Gastroesophageal sphincter (tissue), 4 donors: ENCODE results near the gene PFN2. TPM values are rescaled to one million over a fixed set of nuclear protein-coding genes. Genes with fewer than 3 reads are reported as not detected.
"Not testable (repeated sequence)": the region's sequence is repeated elsewhere in the genome, so short reads cannot be mapped to it uniquely, and the experiment has no call there.

Experiments
- ATAC-seq: fragments of 150-250 bp; one replicate; pipeline ENCODE4 v1.9.1; 2016; ENCODE audit warnings: mild to moderate bottlenecking, moderate library complexity
- H3K27ac ChIP-seq, 4 donors: fragments of 200-600 bp; sonication (generic) in 3 of 4; 1 replicate in 3 of 4; 2 replicates in 1 of 4; pipeline ENCODE4 v1.5.1; 2016 to 2019
- H3K27me3 ChIP-seq: fragments of 200-600 bp; sonication (generic); one replicate; pipeline ENCODE4 v1.5.1; 2019
- H3K36me3 ChIP-seq, 2 donors: fragments of 200-600 bp; sonication (generic); one replicate each; pipeline ENCODE4 v1.5.1; 2019; ENCODE audit warnings: control low read depth in 1 of 2
- H3K4me1 ChIP-seq, 3 donors: fragments of 200-600 bp; sonication (generic); 1 replicate in 2 of 3; 2 replicates in 1 of 3; pipeline ENCODE4 v1.5.1; 2016 to 2019; ENCODE audit warnings: control low read depth in 2 of 3
- H3K4me3 ChIP-seq, 2 donors: fragments of 200-600 bp; sonication (generic); one replicate each; pipeline ENCODE4 v1.5.1; 2019; ENCODE audit warnings: mild to moderate bottlenecking in 1 of 2, moderate library complexity in 1 of 2
- H3K9me3 ChIP-seq, 3 donors: fragments of 200-600 bp; sonication (generic); one replicate each; pipeline ENCODE4 v1.5.1; 2017 to 2019; ENCODE audit warnings: control low read depth in 2 of 3
- CTCF ChIP-seq, 4 experiments: fragments of 200-600 bp in 2 of 4; fragments of 450-650 bp in 2 of 4; sonication (generic) in 1 of 4; IDR thresholded peaks; one replicate each; pipeline ENCODE4 v1.5.1; 2017 to 2019; ENCODE audit warnings: antibody characterized with exemption in 4 of 4, mild to moderate bottlenecking in 2 of 4, moderate library complexity in 2 of 4
- EP300 ChIP-seq: sonication (generic); formaldehyde crosslinking; IDR thresholded peaks from one replicate; pipeline ENCODE4 v1.6.1; 2017; ENCODE audit warnings: antibody characterized with exemption, mild to moderate bottlenecking
- POLR2A ChIP-seq, 2 donors: fragments of 450-650 bp; IDR thresholded peaks; one replicate each; pipeline ENCODE4 v1.6.1; 2017; ENCODE audit warnings: antibody characterized with exemption in 2 of 2, mild to moderate bottlenecking in 2 of 2, moderate library complexity in 1 of 2
- POLR2AphosphoS5 ChIP-seq: sonication (generic); formaldehyde crosslinking; IDR thresholded peaks from one replicate; pipeline ENCODE4 v1.6.1; 2017; ENCODE audit warnings: antibody characterized with exemption
- WGBS, 2 donors: methylation state at CpG; one replicate each; pipeline ENCODE4 v1.1.5; 2018; ENCODE audit warnings: low coverage in 1 of 2; 5-methylcytosine and 5-hydroxymethylcytosine counted together
- total RNA-seq, 4 donors: library from RNA; depleted of rRNA; stranded (reverse); fragments of >200 nt; gene quantifications; one replicate each; pipeline ENCODE4 v1.1.0, GENCODE V29; 2016

The PFN2 gene
- total RNA-seq, 4 donors from 2014 or later = 43.5 to 80.6 (median 54.6) TPM

GRCh38 chr3:149941186-149941585, 29.5 kb downstream of the PFN2 start:
- Histone ChIP-seq H3K4me3 (no peak overlapping the region), H3K27me3 (no peaks in the 10 kb centered on the region), H3K36me3 (no peaks in the 10 kb centered on the region), H3K4me1 (peaks cover 0 to 12% (median 2%) of the 10 kb centered on the region in 3 donors), H3K27ac (no peak overlapping the region), H3K9me3 (peaks cover 0 to 3% (median 0%) of the 10 kb centered on the region in 3 donors)
- no peak for ATAC-seq
- WGBS, 2 donors = 100% methylated on average over 2 of the region's 2 CpGs
- TF ChIP-seq POLR2AphosphoS5 = no peak
- TF ChIP-seq EP300 = no peak
- TF ChIP-seq CTCF (IDR thresholded peaks at IDR 0.05) = no peak
- TF ChIP-seq POLR2A (IDR thresholded peaks at IDR 0.05) = no peak

- 82 to 89% methylated on average over 3 of the region's 3 CpGs for WGBS, 2 donors
- ATAC-seq, H3K36me3 ChIP-seq, H3K9me3 ChIP-seq, H3K27me3 ChIP-seq, H3K27ac ChIP-seq, H3K4me3 ChIP-seq: not testable (repeated sequence)
- peaks cover 0 to 27% (median 6%) of the 10 kb centered on the region in 3 donors for H3K4me1 ChIP-seq
These were observed 32.2 kb downstream of the PFN2 start for GRCh38 chr3:149938392-149939055.

- H3K36me3 ChIP-seq = peaks cover 0 to 7% of the 10 kb centered on the region in 2 donors
- H3K27me3 ChIP-seq = no peaks in the 10 kb centered on the region
- peaks cover 0 to 27% (median 6%) of the 10 kb centered on the region in 3 donors for H3K4me1 ChIP-seq
- no peak overlapping the region for H3K4me3 ChIP-seq
- 17% methylated on average over 4 of the region's 7 CpGs; no CpG with 5 or more reads in 1 of the 2 donors for WGBS, 2 donors
- H3K9me3 ChIP-seq = no peaks in the 10 kb centered on the region
- peak; percentile 26 to 75 (median 45) for TF ChIP-seq CTCF (IDR thresholded peaks at IDR 0.05)
- TF ChIP-seq POLR2A (IDR thresholded peaks at IDR 0.05) = no peak
- ATAC-seq = no peak
- no peak overlapping the region for H3K27ac ChIP-seq
These were observed 33.9 kb downstream of the PFN2 start for GRCh38 chr3:149936812-149937230.

GRCh38 chr3:149934524-149934923, 36.2 kb downstream of the PFN2 start:
- no peaks in the 10 kb centered on the region for H3K9me3 ChIP-seq
- H3K27ac ChIP-seq = peak overlapping the region in 3 of 4 donors; percentile 19 to 44 (median 27)
- peak; percentile 95 for ATAC-seq
- no peak for TF ChIP-seq POLR2AphosphoS5
- TF ChIP-seq POLR2A (IDR thresholded peaks at IDR 0.05) = no peak
- TF ChIP-seq EP300 = no peak
- no peak for TF ChIP-seq CTCF (IDR thresholded peaks at IDR 0.05)
- H3K4me3 ChIP-seq = no peak overlapping the region
- H3K36me3 ChIP-seq = peaks cover 0 to 7% of the 10 kb centered on the region in 2 donors
- peaks cover 0 to 25% (median 6%) of the 10 kb centered on the region in 3 donors for H3K4me1 ChIP-seq
- H3K27me3 ChIP-seq = no peaks in the 10 kb centered on the region

GRCh38 chr3:149933858-149934257, 36.8 kb downstream of the PFN2 start:
- no peaks in the 10 kb centered on the region for H3K9me3 ChIP-seq

GRCh38 chr3:149933008-149933407, 37.7 kb downstream of the PFN2 start:
- WGBS, 2 donors = no CpG with 5 or more reads among the region's 1 CpG
- no peak overlapping the region for H3K27ac ChIP-seq
- TF ChIP-seq EP300 (no peak), CTCF (IDR thresholded peaks at IDR 0.05) (no peak), POLR2AphosphoS5 (no peak), POLR2A (IDR thresholded peaks at IDR 0.05) (no peak)
- H3K27me3 ChIP-seq = no peaks in the 10 kb centered on the region
- H3K4me3 ChIP-seq = no peak overlapping the region
- no peaks in the 10 kb centered on the region for H3K9me3 ChIP-seq
- no peak for ATAC-seq
- H3K36me3 ChIP-seq = peaks cover 0 to 21% of the 10 kb centered on the region in 2 donors
- peaks cover 0 to 15% (median 4%) of the 10 kb centered on the region in 3 donors for H3K4me1 ChIP-seq

More at GRCh38 chr3:149933858-149934257, 36.8 kb downstream of the PFN2 start:
- ATAC-seq = no peak
- H3K27me3 ChIP-seq = no peaks in the 10 kb centered on the region
- peaks cover 0 to 13% of the 10 kb centered on the region in 2 donors for H3K36me3 ChIP-seq
- peak overlapping the region in 1 of 4 donors; percentile 5 for H3K27ac ChIP-seq
- no peak for TF ChIP-seq POLR2AphosphoS5
- TF ChIP-seq POLR2A (IDR thresholded peaks at IDR 0.05) = no peak
- peaks cover 0 to 19% (median 6%) of the 10 kb centered on the region in 3 donors for H3K4me1 ChIP-seq
- H3K4me3 ChIP-seq = no peak overlapping the region
